Head of caudate nucleus (tissue), 42 donors: ENCODE measurements around the gene ERCC4.

Source experiments
- DNase-seq, 42 donors: peaks; one replicate each; pipeline versions ENCODE4 v3.0.0 to v3.0.0-alpha.2; 2020 to 2021; ENCODE audit warnings: mixed read lengths in 7 of 42
- intact Hi-C: fragments of 100-400 bp; cut with DNase I; formaldehyde crosslinking; loops from one replicate; pipeline ENCODE4 v1.15.0; 2022

Gene ERCC4

DNA sequence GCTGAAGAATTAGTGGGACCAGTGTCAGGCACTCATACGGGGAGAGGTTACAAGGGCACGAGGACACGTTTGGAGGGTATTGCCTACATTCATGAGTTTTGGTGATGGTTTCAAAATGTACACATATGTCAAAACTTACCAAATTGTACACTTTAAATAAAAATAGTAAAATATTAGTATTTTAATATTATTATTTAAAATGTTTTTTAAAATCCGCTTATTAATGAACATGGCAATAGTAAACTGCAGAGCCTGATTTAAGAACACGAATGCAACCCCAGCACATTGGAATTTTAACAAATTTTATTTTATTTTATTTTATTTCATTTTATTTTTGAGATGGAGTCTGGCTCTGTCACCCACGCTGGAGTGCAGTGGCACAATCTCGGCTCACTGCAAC, 10.9 kb upstream of the ERCC4 start:
- intact Hi-C loops, result no loop called here

DNA sequence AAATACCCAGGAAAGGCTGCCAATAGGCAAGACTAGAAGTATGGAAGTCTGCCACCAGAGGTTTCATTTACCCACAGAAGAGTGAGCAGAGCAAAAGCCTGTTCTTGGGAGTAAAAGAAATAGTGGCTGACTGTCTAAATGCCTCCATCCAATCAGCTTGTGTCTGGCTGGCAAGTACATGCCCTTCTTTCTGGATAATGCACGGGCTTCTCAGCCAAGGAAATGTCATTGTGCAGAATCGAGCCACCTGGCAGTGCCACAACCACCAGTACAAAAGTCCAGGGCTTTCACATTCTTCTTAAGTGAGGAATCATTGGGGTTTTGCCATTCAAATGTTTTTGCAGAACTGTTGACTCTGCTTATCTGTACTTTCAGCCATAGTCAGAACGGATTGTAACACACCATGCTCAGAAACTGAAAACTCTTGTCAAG, 10.1 kb upstream of the ERCC4 start:
- intact Hi-C loops, result no loop called here
- DNase-seq, result peak in 22 of 42 donors; percentile 4 to 76 (median 36)

More for the DNA sequence above, 10.9 kb upstream of the ERCC4 start:
- DNase-seq, result no peak

GRCh38 chr16:13911306-13911705, 8.6 kb upstream of the ERCC4 start:
- intact Hi-C loops, result no loop called here

GRCh38 chr16:13911871-13912270, 8.1 kb upstream of the ERCC4 start:
- intact Hi-C loops, result no loop called here
- no peak for DNase-seq

More at GRCh38 chr16:13911306-13911705, 8.6 kb upstream of the ERCC4 start:
- DNase-seq, result no peak

DNA sequence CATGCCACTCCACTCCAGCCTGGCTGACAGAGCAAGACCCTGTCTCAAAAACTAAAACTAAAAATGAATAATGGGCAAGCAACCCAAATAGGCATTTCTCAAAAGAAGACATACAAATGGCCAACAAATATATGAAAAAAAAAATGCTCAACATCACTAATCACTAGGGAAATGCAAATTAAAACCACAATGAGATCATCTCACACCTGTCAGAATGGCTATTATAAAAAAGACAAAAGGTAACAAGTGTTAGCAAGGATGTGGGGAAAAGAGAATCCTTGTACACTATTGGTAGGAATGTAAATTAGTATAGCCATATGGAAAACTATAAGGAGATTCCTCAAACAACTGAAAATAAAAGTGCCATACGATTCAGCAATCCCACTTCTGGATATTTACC, 7.1 kb upstream of the ERCC4 start:
- no peak for DNase-seq
- intact Hi-C loops, result no loop called here

GRCh38 chr16:13913374-13914292, 6.3 kb upstream of the ERCC4 start:
- intact Hi-C loops, result no loop called here
- no peak for DNase-seq

DNA sequence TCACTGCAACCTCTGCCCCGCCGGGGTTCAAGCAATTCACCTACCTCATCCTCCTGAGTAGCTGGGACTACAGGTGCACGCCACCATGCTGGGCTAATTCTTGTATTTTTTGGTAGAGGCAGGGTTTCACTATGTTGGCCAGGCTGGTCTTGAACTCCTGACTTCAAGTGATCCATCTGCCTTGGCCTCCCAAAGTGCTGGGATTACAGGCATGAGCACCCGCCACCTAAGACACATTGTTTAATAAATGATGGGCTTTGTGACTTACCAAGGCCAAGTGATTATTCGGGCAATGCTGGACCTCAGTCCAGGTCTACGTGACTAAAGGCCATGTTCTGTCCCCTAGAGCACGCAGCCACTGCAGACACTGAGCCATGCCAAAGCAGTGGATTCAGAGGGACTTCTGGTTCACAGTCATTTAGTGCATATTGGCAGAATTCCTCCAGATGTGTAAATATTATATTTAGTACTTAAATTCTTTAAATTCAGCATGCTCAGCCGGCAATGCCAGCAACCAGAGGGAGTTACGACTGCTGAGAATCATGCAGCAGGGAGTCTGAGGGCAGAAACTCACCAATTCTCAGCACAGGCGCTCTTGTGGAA, 4.8 kb upstream of the ERCC4 start:
- no peak for DNase-seq
- intact Hi-C loops, result no loop called here

GRCh38 chr16:13919330-13919682, 648 bp upstream of the ERCC4 start:
- intact Hi-C loops, result no loop called here

DNA sequence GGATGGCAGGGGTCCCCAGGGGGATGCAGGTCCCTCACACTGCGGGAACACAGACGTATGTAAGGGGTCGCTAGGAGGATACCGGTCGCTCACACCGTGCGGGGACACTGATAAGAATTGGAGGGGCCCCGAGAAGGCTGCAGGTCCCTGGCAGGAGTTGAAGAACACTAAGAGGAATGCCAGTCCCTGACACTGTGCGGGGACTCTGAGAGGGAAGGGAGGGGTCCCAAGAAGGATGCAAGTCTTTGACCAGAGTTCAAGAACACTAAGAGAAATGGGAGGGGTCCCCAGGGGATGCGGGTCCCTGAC, 510 bp downstream of the ERCC4 start:
- no peak for DNase-seq

More at GRCh38 chr16:13919330-13919682, 648 bp upstream of the ERCC4 start:
- peak in 2 of 42 donors; percentile 15 to 18 for DNase-seq

GRCh38 chr16:13921328-13921727, 1.4 kb downstream of the ERCC4 start:
- no peak for DNase-seq
- intact Hi-C loops, result loop anchor here (10.0 kb wide), 2 partner anchors 333 to 363 kb away; no protein-coding TSS in a partner anchor

More for the DNA sequence above, 510 bp downstream of the ERCC4 start:
- intact Hi-C loops, result loop anchor here (10.0 kb wide), 2 partner anchors 334 to 364 kb away; no protein-coding TSS in a partner anchor

GRCh38 chr16:13923703-13924298, 3.8 kb downstream of the ERCC4 start:
- intact Hi-C loops, result loop anchor here (10.0 kb wide), 2 partner anchors 331 to 361 kb away; no protein-coding TSS in a partner anchor
- DNase-seq, result no peak

GRCh38 chr16:13926464-13926863, 6.5 kb downstream of the ERCC4 start:
- intact Hi-C loops, result loop anchor here (10.0 kb wide), 2 partner anchors 328 to 358 kb away; no protein-coding TSS in a partner anchor

DNA sequence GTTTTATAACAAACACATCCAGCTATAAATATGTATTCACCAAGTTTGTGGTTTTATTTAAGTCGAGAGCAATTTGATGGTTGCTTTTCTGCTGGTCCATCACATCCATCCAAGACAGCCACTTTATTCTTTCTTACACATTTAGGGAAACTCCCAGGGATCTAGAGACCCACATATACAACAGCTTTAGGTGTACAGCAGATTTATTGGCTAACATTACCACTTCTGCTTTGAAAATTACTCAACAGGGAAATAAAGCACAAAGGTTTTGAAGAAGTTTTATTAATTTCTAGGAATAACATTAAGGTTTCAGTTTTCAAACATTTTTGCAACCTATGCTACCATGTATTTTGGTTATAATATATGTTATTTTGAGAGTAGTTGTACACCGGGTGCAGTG, 6.9 kb downstream of the ERCC4 start:
- no peak for DNase-seq
- intact Hi-C loops, result loop anchor here (10.0 kb wide), 2 partner anchors 328 to 358 kb away; no protein-coding TSS in a partner anchor

More at GRCh38 chr16:13926464-13926863, 6.5 kb downstream of the ERCC4 start:
- DNase-seq, result no peak

DNA sequence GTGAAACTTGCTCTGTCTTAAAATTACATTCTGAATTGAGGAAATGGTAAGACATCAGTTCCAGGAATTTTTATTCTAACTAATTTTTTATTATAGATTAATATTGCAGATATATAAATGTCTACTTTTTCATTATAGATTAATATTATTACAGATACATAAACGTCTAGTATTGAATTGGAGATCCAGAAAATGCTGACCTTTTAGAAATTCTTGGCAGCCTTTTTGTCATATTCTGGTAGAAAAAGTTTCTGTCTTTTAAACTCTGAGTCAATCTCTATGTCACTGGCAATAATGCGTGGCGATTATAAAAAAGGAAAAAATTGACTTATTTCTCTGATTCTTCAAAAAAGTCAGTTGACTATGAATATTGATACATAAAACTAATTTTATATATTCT, 8.7 kb downstream of the ERCC4 start:
- no peak for DNase-seq
- intact Hi-C loops, result loop anchor here (10.0 kb wide), 2 partner anchors 326 to 356 kb away; no protein-coding TSS in a partner anchor

DNA sequence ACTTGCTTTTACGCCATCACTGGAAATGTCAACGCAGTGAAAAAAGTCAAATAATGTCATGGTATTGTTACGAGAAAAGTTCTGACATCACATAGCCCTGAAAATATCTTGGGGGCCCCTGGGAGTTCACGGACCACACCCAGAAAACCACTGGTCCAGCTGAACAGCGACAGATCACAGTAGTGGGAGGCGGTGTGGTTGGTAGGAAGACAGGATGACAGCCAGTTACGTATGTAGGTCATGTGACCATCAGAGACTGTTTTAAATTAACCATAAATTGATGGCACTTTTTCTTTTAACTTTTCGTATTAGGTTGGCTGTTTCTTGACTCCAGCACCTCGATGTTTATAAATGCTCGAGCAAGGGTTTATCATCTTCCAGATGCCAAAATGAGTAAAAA, 11.9 kb downstream of the ERCC4 start:
- no peak for DNase-seq
- intact Hi-C loops, result no loop called here

DNA sequence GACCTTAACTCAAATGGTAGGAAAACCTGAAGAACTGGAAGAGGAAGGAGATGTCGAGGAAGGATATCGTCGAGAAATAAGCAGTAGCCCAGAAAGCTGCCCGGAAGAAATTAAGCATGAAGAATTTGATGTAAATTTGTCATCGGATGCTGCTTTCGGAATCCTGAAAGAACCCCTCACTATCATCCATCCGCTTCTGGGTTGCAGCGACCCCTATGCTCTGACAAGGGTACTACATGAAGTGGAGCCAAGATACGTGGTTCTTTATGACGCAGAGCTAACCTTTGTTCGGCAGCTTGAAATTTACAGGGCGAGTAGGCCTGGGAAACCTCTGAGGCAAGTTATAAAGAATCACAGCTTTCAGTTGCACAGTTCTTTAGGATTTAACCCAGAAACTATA, 15.5 kb downstream of the ERCC4 start:
- no peak for DNase-seq
- intact Hi-C loops, result no loop called here

- intact Hi-C loops, result no loop called here
These were observed 16.2 kb downstream of the ERCC4 start for GRCh38 chr16:13936155-13936554.

DNA sequence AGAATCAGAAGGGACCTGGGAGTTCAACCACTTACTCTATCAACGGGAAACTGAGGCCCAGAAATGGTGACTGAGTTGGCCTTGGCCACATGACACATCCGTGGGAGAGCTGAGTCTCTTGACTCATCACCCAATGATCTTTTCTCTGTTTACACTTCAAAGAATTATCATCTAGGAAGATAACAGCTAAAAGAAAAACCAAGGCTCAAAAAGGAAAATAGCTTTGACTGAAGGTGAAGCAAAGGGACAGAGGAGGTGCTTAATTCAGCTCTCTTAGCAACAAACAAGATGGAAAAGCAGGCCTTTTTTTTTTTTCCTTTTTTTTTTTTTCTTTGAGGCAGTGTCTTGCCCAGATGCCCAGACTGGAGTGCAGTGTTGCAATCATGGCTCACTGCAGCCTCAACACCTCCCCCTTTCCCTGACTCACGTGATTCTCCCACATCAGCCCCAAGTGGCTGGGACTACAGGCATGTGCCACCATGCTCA, 16.7 kb downstream of the ERCC4 start:
- DNase-seq, result peak in 5 of 42 donors; percentile 32 to 64 (median 40)
- intact Hi-C loops, result no loop called here

More at GRCh38 chr16:13936155-13936554, 16.2 kb downstream of the ERCC4 start:
- no peak for DNase-seq

- DNase-seq, result no peak
- intact Hi-C loops, result no loop called here
These were observed 17.5 kb downstream of the ERCC4 start for GRCh38 chr16:13937411-13937810.

DNA sequence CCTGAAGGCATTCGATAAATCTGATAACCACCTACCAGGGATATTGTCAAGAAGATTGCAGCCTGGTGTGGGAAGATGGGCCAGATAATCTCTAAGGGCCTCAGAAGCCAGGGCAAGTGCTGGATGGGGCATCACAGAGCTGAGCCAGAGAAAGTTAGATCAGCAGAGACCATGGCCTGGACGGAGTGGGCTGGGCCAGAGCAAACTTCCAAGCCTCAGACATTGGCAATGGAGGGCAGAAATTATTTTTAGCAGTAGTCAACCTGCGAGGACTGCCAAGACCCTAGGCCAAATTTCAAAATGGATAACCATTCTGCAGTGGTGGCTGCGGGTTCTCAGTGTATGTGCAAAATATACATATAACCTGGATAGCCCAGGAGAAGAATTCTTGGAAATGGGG, 18.5 kb downstream of the ERCC4 start:
- intact Hi-C loops, result no loop called here
- no peak for DNase-seq
